ENCODE results near the gene PDXDC1. TPM values are rescaled to one million over a fixed set of nuclear protein-coding genes. Genes with fewer than 3 reads are reported as not detected.

Gene PDXDC1
- total RNA-seq, 1 donor from 2014 or later, result 58.5 TPM

Other genes starting within 250 kb of the PDXDC1 start
- gene NPIPA2, start 232.5 kb upstream of the PDXDC1 start, total RNA-seq, result not detected
- gene NOMO1, start 141.3 kb upstream of the PDXDC1 start, total RNA-seq, result 25.2 TPM
- gene NPIPA1, start 37.6 kb upstream of the PDXDC1 start, total RNA-seq, result 53.4 TPM
- gene NTAN1, start 81.0 kb downstream of the PDXDC1 start, total RNA-seq, result 77.7 TPM
- 4.8 TPM for gene RRN3, start 119.2 kb downstream of the PDXDC1 start, total RNA-seq